ENCODE data around the gene MAP3K14.
"Not testable (repeated sequence)": the region's sequence is repeated elsewhere in the genome, so short reads cannot be mapped to it uniquely, and the experiment has no call there.

MAP3K14 gene

GRCh38 chr17:45307290-45308015 lies 9.4 kb downstream of the MAP3K14 start:
- H3K4me3 ChIP-seq (ENCODE audit: low read length): no peak overlapping the region
- DNase-seq (ENCODE audit: low read depth): peak; percentile 88
- TF ChIP-seq CTCF (conservative IDR thresholded peaks at IDR 0.05; ENCODE audit: low read length): no peak

GRCh38 chr17:45306623-45307022 lies 10.2 kb downstream of the MAP3K14 start:
- DNase-seq (ENCODE audit: low read depth): no peak
- H3K4me3 ChIP-seq (ENCODE audit: low read length): no peak overlapping the region
- TF ChIP-seq CTCF (conservative IDR thresholded peaks at IDR 0.05; ENCODE audit: low read length): peak; percentile 21; the same call in 1 of the 2 replicates

GRCh38 chr17:45306094-45306493 lies 10.7 kb downstream of the MAP3K14 start:
- no peak for DNase-seq (ENCODE audit: low read depth)
- no peak overlapping the region for H3K4me3 ChIP-seq (ENCODE audit: low read length)
- TF ChIP-seq CTCF (conservative IDR thresholded peaks at IDR 0.05; ENCODE audit: low read length): no peak

- TF ChIP-seq CTCF (conservative IDR thresholded peaks at IDR 0.05; ENCODE audit: low read length): no peak
- DNase-seq (ENCODE audit: low read depth): peak; percentile 83
- no peak overlapping the region for H3K4me3 ChIP-seq (ENCODE audit: low read length)
These were observed 11.2 kb downstream of the MAP3K14 start for GRCh38 chr17:45305530-45306087.

- peak; percentile 78 for DNase-seq (ENCODE audit: low read depth)
- TF ChIP-seq CTCF (conservative IDR thresholded peaks at IDR 0.05; ENCODE audit: low read length): no peak
- peak overlapping the region; percentile 24 for H3K4me3 ChIP-seq (ENCODE audit: low read length)
These were observed 14.1 kb downstream of the MAP3K14 start for GRCh38 chr17:45302649-45303173.

GRCh38 chr17:45302220-45302619 lies 14.6 kb downstream of the MAP3K14 start:
- DNase-seq (ENCODE audit: low read depth); H3K4me3 ChIP-seq (ENCODE audit: low read length): not testable (repeated sequence)

- no peak for DNase-seq (ENCODE audit: low read depth)
- no peak for TF ChIP-seq CTCF (conservative IDR thresholded peaks at IDR 0.05; ENCODE audit: low read length)
- H3K4me3 ChIP-seq (ENCODE audit: low read length): no peak overlapping the region
These were observed 15.1 kb downstream of the MAP3K14 start for GRCh38 chr17:45301674-45302073.
